T1000 (cell line): ENCODE data around the gene MAP3K7CL.

Experiments used
- DNase-seq: peaks from one replicate; lab custom pipeline; 2025; ENCODE audit warnings: mixed read lengths; lab: John Stamatoyannopoulos, UW

MAP3K7CL gene

DNA sequence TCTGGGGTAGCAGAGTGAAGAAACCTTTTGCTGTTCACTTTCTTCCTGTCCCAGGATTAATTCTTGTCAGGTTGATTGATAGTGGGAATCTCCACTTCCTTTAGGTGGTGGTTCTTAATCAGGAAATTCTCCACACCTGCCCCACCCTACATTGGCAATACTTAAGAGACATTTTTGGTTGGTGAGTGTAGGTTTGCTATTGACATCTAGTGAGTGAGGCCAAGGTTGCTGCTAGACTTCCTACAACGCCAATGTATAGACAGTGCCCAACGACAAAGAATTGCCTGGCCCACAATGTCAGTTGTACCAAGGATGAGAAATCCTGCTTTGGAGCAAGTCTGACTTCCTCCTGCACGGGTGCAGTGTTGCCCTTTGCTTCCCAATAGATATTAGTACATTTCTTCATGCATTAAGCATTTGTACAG lies 38.5 kb downstream of the MAP3K7CL start:
- DNase-seq: no peak

DNA sequence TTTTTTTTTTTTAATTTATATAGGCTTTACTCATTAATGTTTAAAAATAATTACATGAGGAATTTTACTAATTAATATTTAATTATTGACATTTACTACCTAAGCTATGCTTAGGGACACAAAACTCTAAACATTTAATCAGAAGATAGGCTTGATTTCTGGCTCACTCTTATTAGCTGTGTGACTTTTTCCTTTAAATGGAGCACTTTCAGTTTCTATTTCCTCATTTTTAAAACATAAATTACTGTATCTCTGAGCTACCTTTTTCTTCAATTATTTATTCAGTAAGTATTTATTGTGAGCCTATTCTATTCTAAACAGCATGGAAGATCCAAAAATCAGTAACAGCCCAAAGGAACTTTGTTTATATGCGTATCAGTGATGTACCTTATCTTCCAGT lies 40.5 kb downstream of the MAP3K7CL start:
- no peak for DNase-seq

- DNase-seq: no peak
These were observed 41.8 kb downstream of the MAP3K7CL start for GRCh38 chr21:29172282-29172681.

GRCh38 chr21:29174607-29175013 lies 44.2 kb downstream of the MAP3K7CL start:
- DNase-seq: no peak

DNA sequence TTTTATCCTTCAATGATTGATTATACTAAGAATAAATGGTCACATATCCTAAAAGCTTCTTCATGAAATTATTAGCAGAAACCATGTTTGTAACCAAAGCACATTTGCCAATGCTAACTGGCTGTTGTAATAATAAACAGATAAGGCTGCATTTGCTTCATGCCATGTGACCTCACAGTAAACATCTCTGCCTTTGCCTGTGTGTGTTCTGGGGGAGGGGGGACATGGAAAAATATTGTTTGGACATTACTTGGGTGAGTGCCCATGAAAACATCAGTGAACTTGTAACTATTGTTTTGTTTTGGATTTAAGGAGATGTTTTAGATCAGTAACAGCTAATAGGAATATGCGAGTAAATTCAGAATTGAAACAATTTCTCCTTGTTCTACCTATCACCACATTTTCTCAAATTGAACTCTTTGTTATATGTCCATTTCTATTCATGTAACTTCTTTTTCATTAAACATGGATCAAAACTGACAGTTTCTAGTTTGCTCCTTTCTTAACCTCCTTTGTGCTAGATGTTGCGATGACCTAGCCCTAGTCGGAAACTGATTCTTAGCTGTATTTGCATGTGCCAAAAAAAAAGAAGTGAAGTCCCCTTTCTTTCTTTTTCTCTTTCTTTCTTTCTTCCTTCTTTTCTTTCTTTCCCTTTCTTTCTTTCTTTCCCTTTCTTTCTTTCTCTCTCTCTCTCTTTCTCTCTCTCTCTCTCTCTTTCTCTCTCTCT lies 45.1 kb downstream of the MAP3K7CL start:
- no peak for DNase-seq

GRCh38 chr21:29176471-29177120 lies 46.2 kb downstream of the MAP3K7CL start:
- DNase-seq: no peak

DNA sequence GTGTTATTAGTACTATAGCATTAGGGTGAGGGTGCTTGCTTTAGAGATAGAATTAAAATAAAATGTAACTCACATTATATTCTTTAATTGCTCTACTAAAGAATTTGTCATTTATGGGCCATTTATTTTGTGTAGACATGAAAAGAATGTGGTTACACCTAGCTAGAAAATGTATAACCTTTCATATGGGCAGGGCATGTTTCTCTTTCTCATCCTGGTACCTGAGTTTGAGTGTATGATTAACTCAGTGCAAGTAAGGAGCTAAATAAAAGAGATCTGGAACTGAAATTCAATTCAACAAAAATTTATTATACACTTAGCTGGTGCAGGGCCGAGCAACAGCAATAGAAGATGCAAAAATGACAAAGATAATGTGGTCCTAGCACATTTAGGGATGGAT lies 47.4 kb downstream of the MAP3K7CL start:
- no peak for DNase-seq

DNA sequence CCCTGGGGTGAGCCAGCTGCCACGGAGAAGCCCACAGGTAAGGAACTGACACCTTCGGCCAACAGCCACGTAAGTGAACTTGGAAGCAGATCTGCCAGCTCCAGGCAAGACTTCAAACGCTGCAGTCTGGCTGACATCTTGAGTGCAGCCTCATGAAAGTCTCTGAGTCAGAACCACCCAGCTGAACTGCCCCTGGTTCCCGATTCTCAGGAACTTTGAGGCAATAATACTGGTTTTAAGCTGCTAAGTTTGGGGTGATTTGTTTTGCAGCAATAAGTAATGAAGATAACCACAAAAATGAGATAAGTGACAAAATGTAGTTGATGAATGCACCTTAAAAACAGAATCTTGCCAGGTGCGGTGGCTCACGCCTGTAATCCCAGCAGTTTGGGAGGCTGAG lies 48.5 kb downstream of the MAP3K7CL start:
- DNase-seq: no peak

- DNase-seq: no peak
These were observed 49.1 kb downstream of the MAP3K7CL start for GRCh38 chr21:29179503-29179902.

DNA sequence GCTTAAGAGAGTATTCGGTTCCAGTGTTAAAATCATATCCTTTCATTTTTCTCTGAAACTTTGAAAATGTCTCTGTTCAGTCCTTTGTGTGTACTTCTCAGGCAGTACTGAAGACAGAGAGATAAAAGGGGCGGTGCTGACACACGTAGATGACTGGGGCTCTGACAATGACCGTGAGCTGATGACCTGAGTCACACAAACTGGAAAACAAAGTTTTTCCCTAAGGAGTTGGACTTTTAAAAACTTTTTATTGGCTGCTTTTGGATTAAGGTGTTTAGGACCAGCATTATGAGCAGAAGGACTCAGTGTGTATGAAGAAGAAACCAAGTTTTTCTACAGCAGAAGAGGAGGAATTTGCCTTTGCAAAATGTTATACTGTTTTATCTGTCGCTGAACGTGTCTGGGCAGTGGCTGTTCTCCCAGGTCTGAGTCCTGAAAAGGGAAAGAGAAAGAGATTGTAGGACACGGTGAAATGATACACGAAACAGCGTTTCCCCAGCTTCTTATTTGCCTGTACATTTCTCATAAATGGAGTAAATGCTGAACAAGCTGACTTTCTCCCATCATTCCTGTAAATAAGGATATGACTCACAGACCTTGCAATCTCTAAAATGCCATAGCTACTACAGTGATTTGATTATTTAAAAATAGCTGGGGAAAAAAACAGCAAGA lies 51.5 kb downstream of the MAP3K7CL start:
- no peak for DNase-seq

DNA sequence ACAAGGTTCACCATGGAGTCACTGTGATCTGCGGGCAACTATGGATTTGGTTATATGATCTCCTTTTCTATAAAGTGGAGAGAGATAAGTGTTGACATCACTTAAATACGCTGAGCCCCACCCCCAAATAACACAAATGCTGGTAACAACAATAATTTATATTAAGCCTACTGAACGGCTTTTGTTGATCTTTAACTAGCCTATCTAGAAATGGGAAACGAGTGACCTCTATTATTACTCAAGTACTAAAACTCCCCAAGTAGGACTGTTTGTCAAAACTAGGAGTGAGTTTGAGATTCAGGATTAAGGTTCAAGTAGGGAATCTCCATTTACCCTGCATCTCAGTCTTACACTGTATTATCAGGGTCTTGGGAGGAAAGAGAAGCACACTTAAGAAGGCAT lies 52.2 kb downstream of the MAP3K7CL start:
- no peak for DNase-seq

- no peak for DNase-seq
These were observed 53.6 kb downstream of the MAP3K7CL start for GRCh38 chr21:29184037-29184436.

- DNase-seq: no peak
These were observed 54.7 kb downstream of the MAP3K7CL start for GRCh38 chr21:29185172-29185571.

- DNase-seq: no peak
These were observed 55.2 kb downstream of the MAP3K7CL start for GRCh38 chr21:29185633-29186032.

- no peak for DNase-seq
These were observed 55.8 kb downstream of the MAP3K7CL start for GRCh38 chr21:29186246-29186645.

- peak; percentile 44 for DNase-seq
These were observed 57.5 kb downstream of the MAP3K7CL start for GRCh38 chr21:29187944-29188343.

DNA sequence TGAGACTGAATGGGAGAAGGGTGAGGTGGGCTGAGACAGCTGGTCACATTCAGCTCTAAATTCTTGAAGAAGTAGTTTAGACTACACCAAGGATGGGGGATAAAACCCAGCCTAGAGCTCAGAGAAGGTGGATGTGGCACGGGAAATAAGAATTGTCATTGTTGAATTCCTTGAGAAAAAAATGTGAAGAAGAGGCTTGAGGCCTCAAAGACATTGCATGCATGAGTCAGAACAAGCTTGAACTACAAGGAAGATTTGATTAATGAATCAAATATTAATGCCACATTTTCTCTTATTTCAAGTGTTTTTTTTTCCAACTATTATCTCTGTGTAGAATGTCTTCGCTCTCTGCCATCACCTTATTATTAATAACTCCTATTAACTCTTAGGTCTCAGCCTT lies 58.9 kb downstream of the MAP3K7CL start:
- DNase-seq: no peak

DNA sequence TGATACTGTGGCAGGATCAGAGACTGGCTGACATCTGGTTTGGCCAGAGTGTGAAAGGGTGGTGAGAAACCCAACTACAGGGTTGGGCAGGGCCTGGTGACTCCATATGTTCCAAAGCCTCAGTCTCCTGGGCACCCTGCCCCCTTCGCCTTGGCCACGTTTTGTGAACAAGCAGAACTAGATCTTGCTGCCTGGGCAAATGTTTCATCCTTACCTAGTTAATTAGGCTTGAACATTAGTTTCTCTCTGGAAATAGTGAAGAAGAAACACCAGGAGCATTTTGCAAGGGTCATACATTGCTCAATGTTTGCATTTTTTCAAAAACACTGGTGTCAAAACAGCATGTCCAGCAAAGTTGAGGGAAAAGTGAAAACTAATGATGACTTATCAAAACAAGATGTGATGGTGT lies 60.5 kb downstream of the MAP3K7CL start:
- no peak for DNase-seq

- DNase-seq: no peak
These were observed 62.6 kb downstream of the MAP3K7CL start for GRCh38 chr21:29193072-29193471.

GRCh38 chr21:29193901-29194300 lies 63.5 kb downstream of the MAP3K7CL start:
- no peak for DNase-seq

GRCh38 chr21:29194342-29194741 lies 63.9 kb downstream of the MAP3K7CL start:
- DNase-seq: no peak

- no peak for DNase-seq
These were observed 64.4 kb downstream of the MAP3K7CL start for GRCh38 chr21:29194847-29195246.

DNA sequence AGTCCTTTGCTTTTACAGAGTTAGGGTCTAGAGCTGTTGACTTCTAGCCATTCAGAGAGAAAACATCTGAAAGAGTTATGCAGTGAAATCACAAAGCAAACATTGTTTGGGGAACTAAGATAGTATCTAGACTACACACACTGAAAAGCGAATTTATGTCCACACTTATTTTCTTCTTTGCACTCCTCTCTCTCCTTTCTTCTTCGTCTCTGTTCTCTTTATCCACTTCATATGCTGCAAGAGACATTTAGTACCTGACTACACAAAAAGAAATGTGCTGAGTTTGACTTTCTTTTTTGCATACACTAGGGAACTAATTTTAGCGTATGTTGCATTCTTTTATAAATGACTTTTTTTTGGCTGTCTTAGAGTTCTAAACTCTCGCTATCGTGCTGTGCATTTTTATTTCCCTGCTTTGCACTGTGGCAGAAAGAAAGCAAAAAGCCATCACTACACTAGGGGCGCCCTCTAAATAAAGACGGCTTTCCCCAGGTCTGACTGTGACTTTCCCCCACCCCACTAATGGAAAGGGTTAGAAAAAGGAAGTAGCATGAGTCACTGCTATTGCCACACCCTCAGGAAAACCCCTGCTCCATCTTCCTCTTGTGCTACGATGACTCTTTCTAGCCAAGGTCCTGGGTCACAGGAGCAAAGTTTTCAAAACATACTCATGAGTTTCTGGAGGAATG lies 65.7 kb downstream of the MAP3K7CL start:
- DNase-seq: peak; percentile 74
